GM23248 (cell line): Measurements from ENCODE around the gene ZNF821. TPM values are rescaled to one million over a fixed set of nuclear protein-coding genes. Genes with fewer than 3 reads are reported as not detected.

ENCODE experiments used
- DNase-seq: peaks from one replicate; pipeline ENCODE4 v3.0.0-alpha.2; 2015
- H2AFZ ChIP-seq: fragments of 200-600 bp; sonication (generic); 2 replicates; pipeline ENCODE4 v1.6.1; 2016; ENCODE audit warnings: antibody characterized with exemption
- H3F3A ChIP-seq: fragments of 200-600 bp; sonication (generic); 2 replicates; pipeline ENCODE4 v1.6.1; 2016; ENCODE audit warnings: mild to moderate bottlenecking, antibody characterized with exemption, mixed run types; ENCODE audit not compliant: insufficient read depth
- H3K27ac ChIP-seq: fragments of 200-600 bp; sonication (generic); 2 replicates; pipeline ENCODE4 v1.5.1; 2016; ENCODE audit warnings: mild to moderate bottlenecking
- H3K27me3 ChIP-seq: fragments of 200-600 bp; sonication (generic); replicated peaks from 2 replicates; pipeline ENCODE4 v1.6.1; 2016; ENCODE audit warnings: mild to moderate bottlenecking; ENCODE audit not compliant: insufficient read depth
- H3K36me3 ChIP-seq: fragments of 200-600 bp; sonication (generic); 2 replicates; pipeline ENCODE4 v1.6.1; 2016; ENCODE audit warnings: low read depth, mild to moderate bottlenecking
- H3K4me1 ChIP-seq: fragments of 200-600 bp; sonication (generic); 2 replicates; pipeline ENCODE4 v1.6.1; 2016; ENCODE audit warnings: mild to moderate bottlenecking; ENCODE audit not compliant: insufficient read depth
- H3K4me2 ChIP-seq: fragments of 200-600 bp; sonication (generic); one replicate; pipeline ENCODE4 v1.6.1; 2016; ENCODE audit warnings: mild to moderate bottlenecking; ENCODE audit not compliant: unreplicated experiment
- H3K4me3 ChIP-seq: fragments of 200-600 bp; sonication (generic); 2 replicates; pipeline ENCODE4 v1.5.1; 2016; ENCODE audit warnings: mild to moderate bottlenecking
- H3K79me2 ChIP-seq: fragments of 200-600 bp; sonication (generic); 2 replicates; pipeline ENCODE4 v1.6.1; 2016; ENCODE audit warnings: mild to moderate bottlenecking; ENCODE audit not compliant: insufficient read depth
- H3K9ac ChIP-seq: fragments of 200-600 bp; sonication (generic); 2 replicates; pipeline ENCODE4 v1.6.1; 2016; ENCODE audit warnings: mild to moderate bottlenecking
- H3K9me2 ChIP-seq: fragments of 200-600 bp; sonication (generic); 2 replicates; pipeline ENCODE4 v1.6.1; 2016; ENCODE audit warnings: mixed run types, mild to moderate bottlenecking, moderate library complexity; ENCODE audit not compliant: insufficient read depth
- H3K9me3 ChIP-seq: fragments of 200-600 bp; sonication (generic); one replicate; pipeline ENCODE4 v1.6.1; 2017; ENCODE audit warnings: low read depth
- H4K20me1 ChIP-seq: fragments of 200-600 bp; sonication (generic); 2 replicates; pipeline ENCODE4 v1.6.0; 2016; ENCODE audit not compliant: insufficient read depth
- EZH2 ChIP-seq: fragments of 200-600 bp; sonication (generic); IDR thresholded peaks from 2 replicates; pipeline ENCODE4 v1.6.1; 2018; ENCODE audit warnings: antibody characterized with exemption, mild to moderate bottlenecking; ENCODE audit not compliant: insufficient read depth, poor library complexity, severe bottlenecking
- EZH2phosphoT487 ChIP-seq: fragments of 200-600 bp; sonication (generic); IDR thresholded peaks from 2 replicates; pipeline ENCODE4 v1.6.1; 2018; ENCODE audit warnings: antibody characterized with exemption, moderate library complexity, mild to moderate bottlenecking, low read depth; ENCODE audit not compliant: insufficient read depth
- WGBS, 2 experiments: methylation state at CpG; one replicate each; pipeline ENCODE4 v1.1.6; 2015 to 2017; ENCODE audit warnings: low lambda C conversion rate in 2 of 2, low coverage in 1 of 2; ENCODE audit errors: missing lambda C conversion rate in 2 of 2; 5-methylcytosine and 5-hydroxymethylcytosine counted together
- in situ Hi-C: fragments of 300-500 bp; cut with MboI; formaldehyde crosslinking; loops from 2 replicates; pipeline ENCODE4 v1.15.0; 2020
- polyA plus RNA-seq: library from polyadenylated mRNA; unstranded; fragments of >200 nt; fragmentation: Nextera tagmentation; extraction: Ambion mirVana; gene quantifications from 2 replicates; pipeline ENCODE4 v1.2.1, GENCODE V29; 2016
- total RNA-seq: library from RNA; depleted of rRNA; stranded (reverse); fragments of >200 nt; shearing (Covaris generic); gene quantifications from 2 replicates; pipeline ENCODE4 v1.2.3, GENCODE V29; 2014

The ZNF821 gene
- total and polyA plus RNA-seq, 2 experiments from 2014 or later, result 6.3 to 21.4 TPM

- Histone ChIP-seq H3K4me2 (peak within 1 kb of the TSS; percentile 97), H3K9me2 (no peaks in the 10 kb centered on the region), H3K9ac (peak within 1 kb of the TSS; percentile 95), H3K27ac (peak within 1 kb of the TSS; percentile 65), H3K79me2 (peaks cover 38% of the 10 kb centered on the region), H3F3A (no peaks in the 10 kb centered on the region), H3K36me3 (peaks cover 16% of the 10 kb centered on the region; the same call in 1 of the 2 replicates), H3K27me3 (no peaks in the 10 kb centered on the region), H3K9me3 (no peaks in the 10 kb centered on the region), H2AFZ (peak within 1 kb of the TSS; percentile 89), H4K20me1 (0 out of 2 replicates have a peak, but pooled peaks cover 5% of the 10 kb centered on the region), H3K4me3 (peak within 1 kb of the TSS; percentile 97), H3K4me1 (peaks cover 11% of the 10 kb centered on the region; the same call in 1 of the 2 replicates)
- 1% methylated on average over 46 to 61 of the region's 62 CpGs for WGBS, 2 experiments
- in situ Hi-C loops, result no loop called here
- TF ChIP-seq EZH2phosphoT487, result no peak
- TF ChIP-seq EZH2, result no peak
- DNase-seq, result peak; percentile 96
These were observed 38.1 kb downstream of the ZNF821 start, which contains the start of gene ATXN1L for GRCh38 chr16:71845639-71846430. ATXN1L (plus strand) TSS chr16:71845976; CDS start chr16:71849741, 3,765 bp downstream.

GRCh38 chr16:71843572-71843971 lies 40.4 kb downstream of the ZNF821 start:
- Histone ChIP-seq H3K9me3 (no peaks in the 10 kb centered on the region), H3K27ac (no peak overlapping the region), H3K9me2 (no peaks in the 10 kb centered on the region), H3K27me3 (no peaks in the 10 kb centered on the region), H3K4me2 (no peak overlapping the region), H3K9ac (no peak overlapping the region), H3K4me1 (peaks cover 21% of the 10 kb centered on the region; the same call in 1 of the 2 replicates), H3F3A (peaks cover 6% of the 10 kb centered on the region), H3K4me3 (no peak overlapping the region), H3K36me3 (peaks cover 4% of the 10 kb centered on the region; the same call in 1 of the 2 replicates), H2AFZ (no peak overlapping the region), H4K20me1 (0 out of 2 replicates have a peak, but pooled peaks cover 5% of the 10 kb centered on the region), H3K79me2 (peaks cover 27% of the 10 kb centered on the region)
- no peak for DNase-seq
- in situ Hi-C loops, result no loop called here
- 66 to 80% methylated on average over 2 of the region's 2 CpGs for WGBS, 2 experiments
- TF ChIP-seq EZH2phosphoT487, result no peak
- TF ChIP-seq EZH2, result no peak

- no peak overlapping the region for H2AFZ ChIP-seq
- peak; percentile 84 for DNase-seq
- no peak overlapping the region for H3K4me2 ChIP-seq
- no peak overlapping the region for H3K4me3 ChIP-seq
- H3K9me2 ChIP-seq, result no peaks in the 10 kb centered on the region
- no peak overlapping the region for H3K9ac ChIP-seq
- no peaks in the 10 kb centered on the region for H3K79me2 ChIP-seq
- no peaks in the 10 kb centered on the region for H3K27me3 ChIP-seq
- peaks cover 6% of the 10 kb centered on the region for H3F3A ChIP-seq
- peak overlapping the region; percentile 50 for H3K27ac ChIP-seq
- no peak for TF ChIP-seq EZH2
- TF ChIP-seq EZH2phosphoT487, result no peak
- H4K20me1 ChIP-seq, result no peaks in the 10 kb centered on the region
- in situ Hi-C loops, result no loop called here
- H3K4me1 ChIP-seq, result peaks cover 10% of the 10 kb centered on the region; the same call in 1 of the 2 replicates
- 10 to 11% methylated on average over 7 of the region's 7 CpGs for WGBS, 2 experiments
- H3K36me3 ChIP-seq, result no peaks in the 10 kb centered on the region
- H3K9me3 ChIP-seq, result no peaks in the 10 kb centered on the region
These were observed 43.9 kb downstream of the ZNF821 start for GRCh38 chr16:71840052-71840451.

- no peak overlapping the region for H3K4me2 ChIP-seq
- no peak overlapping the region for H3K9ac ChIP-seq
- H3F3A ChIP-seq, result peaks cover 6% of the 10 kb centered on the region
- no peak overlapping the region for H3K27ac ChIP-seq
- H4K20me1 ChIP-seq, result no peaks in the 10 kb centered on the region
- H3K79me2 ChIP-seq, result no peaks in the 10 kb centered on the region
- in situ Hi-C loops, result no loop called here
- H2AFZ ChIP-seq, result no peak overlapping the region
- H3K36me3 ChIP-seq, result no peaks in the 10 kb centered on the region
- TF ChIP-seq EZH2, result no peak
- no peak for TF ChIP-seq EZH2phosphoT487
- no peaks in the 10 kb centered on the region for H3K9me3 ChIP-seq
- 90 to 91% methylated on average over 3 of the region's 3 CpGs for WGBS, 2 experiments
- no peaks in the 10 kb centered on the region for H3K27me3 ChIP-seq
- H3K4me1 ChIP-seq, result peaks cover 10% of the 10 kb centered on the region; the same call in 1 of the 2 replicates
- no peak overlapping the region for H3K4me3 ChIP-seq
- no peak for DNase-seq
- no peaks in the 10 kb centered on the region for H3K9me2 ChIP-seq
These were observed 46.8 kb downstream of the ZNF821 start for GRCh38 chr16:71837150-71837549.
